ENCODE measurements around the gene TPRA1.
A peak's percentile ranks its signal among the peaks of the same experiment; 100 is the strongest.
"Not testable (repeated sequence)": the region's sequence is repeated elsewhere in the genome, so short reads cannot be mapped to it uniquely, and the experiment has no call there.

The TPRA1 gene

DNA sequence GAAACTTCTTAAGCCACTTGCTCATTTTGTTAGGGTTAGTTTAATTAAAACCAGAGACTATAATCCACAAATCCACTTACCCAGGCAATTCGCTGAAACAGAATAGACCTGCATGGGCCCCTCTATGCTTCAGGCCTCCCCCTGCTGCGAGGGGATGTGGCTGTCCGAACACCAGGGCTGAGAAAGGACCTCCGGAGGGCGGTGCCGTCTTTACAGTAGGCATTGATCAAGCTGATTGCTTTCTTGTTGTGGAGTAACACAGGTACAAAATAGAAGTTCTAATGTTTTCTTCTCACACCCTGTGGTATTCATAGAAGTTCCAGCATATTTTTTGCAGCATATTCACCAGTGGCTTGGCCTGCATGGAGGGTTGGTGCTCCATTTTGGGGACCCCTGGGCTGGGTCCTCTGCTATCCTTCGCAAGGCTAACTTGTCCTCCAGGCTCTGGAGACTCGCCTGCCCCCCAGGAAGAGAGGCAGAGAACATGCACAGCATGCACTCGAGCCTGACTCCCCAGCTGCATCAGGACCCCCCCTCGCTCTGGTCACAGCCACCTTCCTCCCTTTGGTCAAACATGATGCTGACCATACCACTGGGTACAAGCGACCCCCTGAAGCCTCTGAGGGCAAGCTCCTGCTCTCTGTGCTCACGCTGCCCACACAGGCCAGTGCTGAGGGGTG, 55.3 kb downstream of the TPRA1 start:
- DNase-seq, result no peak

DNA sequence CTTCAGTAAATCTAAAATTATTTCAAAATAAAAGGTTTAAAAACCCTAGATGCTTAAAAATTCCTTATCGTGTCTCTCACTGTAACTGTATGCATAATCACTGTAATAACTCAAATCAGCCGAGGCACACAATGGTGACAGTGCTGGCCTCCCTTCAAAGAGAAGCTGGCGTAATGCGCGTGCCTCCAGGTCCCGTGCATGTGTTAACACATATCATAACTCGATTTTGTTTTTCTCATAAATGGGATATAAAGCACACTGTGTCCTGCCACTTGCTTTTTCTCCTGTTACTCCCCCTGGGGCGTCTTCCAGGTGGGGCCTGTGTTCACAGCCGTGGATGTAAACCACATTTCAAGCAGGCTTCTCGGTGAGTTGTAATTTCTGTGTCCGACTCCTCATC, 56.0 kb downstream of the TPRA1 start:
- no peak for DNase-seq

DNA sequence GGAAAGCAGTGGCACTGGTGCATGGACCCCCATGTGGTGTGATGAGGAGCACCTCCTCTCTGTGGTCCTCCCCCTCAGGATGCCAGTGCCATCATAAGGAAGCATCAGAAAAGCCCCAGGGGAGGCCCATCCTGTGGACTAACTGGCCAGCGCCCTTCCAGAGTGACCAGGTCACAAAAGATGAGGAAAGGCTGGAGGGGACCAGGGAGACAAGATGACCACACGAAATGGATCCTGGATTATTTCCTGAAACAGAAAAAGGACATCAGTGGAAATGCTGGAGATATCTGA, 56.4 kb downstream of the TPRA1 start:
- no peak for DNase-seq

DNA sequence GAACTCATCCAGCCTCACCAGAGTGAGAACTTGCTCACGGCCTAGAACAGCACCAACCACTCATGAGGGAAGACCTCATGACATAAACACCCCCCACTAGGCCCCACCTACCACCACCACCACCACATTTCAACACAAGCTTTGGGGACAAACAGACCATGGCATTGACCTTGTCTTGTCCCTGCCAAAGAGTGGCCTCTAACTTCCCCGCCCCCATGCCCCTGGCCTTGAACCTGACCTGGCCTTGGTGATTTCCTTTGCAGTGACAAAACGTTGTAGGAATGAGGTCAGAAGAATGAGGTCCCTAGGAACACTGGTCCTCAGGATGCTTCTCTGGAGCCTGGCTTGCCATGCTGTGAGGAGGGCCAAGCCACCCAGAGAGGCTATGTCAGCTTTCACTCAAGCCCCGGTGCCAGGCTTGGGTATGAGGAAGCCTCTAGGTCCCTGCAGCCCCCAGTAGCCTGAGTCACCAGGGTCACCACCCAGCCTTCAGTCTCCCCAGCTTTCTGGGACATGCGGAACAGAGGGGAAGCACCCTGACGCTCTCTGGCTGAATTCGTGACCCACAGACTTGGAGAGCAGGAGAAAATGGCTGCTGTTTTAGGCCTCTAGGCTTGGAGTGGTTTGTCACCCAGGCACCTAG, 57.9 kb downstream of the TPRA1 start:
- DNase-seq, result no peak

DNA sequence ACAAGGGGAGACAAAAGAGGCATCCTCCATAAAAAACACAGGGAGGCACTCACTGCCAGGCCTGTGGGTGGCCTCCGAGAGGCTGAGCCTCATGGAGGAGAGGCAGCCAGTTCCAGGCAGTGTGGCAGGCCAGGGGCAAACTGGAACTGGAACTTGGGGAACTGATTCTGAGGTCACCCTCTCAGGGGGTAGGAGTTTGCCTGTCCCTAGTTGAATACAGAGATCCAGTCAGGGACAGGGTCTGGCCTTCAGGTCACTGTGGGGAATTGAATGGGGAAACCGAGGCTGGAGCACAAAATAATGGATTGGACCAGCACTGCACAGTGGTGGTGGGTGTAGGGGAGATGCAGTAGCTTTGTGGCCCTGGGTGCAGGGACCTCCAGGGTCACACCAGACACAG, 58.7 kb downstream of the TPRA1 start:
- no peak for DNase-seq

DNA sequence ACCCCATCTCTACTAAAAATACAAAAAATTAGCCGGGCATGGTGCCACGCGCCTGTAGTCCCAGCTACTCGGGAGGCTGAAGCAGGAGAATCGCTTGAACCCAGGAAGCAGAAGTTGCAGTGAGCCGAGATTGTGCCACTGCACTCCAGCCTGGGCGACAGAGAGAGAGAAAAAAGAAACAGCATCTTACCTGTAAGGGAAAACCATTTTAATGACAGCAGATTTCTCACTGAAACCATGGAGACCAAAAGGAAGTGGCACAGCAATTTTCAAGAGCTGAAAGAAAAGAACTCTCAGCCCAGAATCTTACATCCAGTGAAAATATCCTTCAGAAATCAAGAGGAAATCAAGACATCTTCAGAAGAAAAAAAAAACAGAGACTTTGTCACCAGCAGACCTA, 59.7 kb downstream of the TPRA1 start:
- not testable (repeated sequence) for DNase-seq

DNA sequence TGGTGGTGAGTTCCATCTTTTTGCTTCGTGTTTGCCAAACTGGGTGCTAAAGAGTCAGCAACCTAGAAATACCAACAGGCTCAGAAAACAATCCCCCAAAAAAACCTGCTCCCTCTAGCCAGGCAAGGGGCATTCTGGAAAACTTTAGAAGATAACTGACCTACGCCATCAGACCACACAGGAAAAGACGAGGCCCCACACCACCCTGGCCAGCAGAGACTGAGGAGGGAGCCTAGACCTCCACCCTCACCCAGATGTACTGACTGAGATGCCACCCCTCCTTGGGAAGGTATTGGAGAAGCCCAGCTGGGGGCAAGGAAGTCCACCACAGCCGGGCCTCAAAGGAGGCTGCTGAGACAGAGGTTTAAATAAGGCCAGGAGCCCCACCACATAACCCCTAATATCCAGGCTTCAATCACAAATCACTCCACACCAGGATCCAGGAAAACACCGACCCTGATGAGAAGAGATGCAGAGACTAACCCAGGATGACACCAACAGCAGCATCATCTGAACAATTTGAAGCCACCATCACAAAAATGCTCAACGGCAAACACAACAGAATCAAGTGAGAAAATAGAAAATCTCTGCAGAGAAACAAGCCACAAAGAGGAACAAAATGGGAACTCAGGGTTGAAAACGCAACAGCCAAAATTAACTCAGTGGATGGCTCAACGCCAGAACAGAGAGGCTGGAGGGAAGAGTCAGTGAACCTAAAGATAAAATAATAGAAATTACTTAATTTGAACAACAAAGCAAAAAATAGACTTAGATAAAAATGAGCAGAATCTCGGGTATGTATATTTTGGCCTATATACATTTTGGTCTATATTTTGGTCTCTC, 61.0 kb downstream of the TPRA1 start:
- DNase-seq, result no peak

DNA sequence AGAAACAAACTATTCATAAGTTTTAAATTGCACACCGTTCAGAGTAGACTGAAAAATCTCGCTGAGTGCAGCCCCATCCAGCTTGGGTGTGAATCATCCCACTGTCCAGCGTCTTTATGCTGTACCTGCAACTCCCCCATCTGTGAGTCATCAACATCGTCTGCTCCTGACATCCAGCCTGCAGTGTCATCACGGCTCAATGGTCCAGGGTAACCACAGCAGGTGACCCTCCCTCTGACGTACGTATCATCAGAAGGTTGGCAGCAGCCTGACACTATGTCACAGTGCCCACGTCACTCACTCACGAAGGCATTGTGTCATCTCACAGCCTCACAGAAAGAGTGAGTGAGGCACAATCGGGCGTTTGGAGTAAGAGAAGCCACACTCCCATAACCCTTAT, 65.2 kb downstream of the TPRA1 start:
- peak; percentile 5 for DNase-seq

DNA sequence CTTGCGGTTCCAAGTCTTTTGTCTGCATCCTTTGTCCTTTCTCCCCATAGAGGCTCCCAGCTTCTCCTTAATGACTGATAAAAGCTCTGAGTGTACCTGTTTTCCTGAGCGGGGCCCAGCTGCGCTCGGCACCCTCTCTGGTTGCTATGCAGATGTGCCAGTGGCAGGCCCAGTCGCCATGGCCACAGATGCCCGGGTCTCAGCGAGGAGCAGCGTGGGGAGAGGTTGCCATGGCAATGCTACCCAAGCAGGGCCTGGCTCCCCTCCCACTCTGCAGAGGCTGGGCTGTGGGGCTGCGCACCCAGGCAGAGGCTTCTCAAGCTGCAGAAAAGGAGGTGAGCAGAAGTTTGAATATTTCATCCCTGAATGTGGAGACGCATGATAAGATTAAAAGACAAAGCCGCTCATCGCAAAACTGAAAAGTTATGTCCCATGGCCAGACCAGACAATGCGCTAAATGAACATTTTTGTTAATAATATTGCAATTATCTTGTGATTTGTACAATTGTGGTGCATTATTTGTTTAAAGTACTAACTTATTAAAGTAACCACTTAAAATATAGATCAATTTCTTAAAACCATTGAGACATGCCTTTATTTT, 66.1 kb downstream of the TPRA1 start:
- no peak for DNase-seq

Measured in HCEC 1CT (cell line).